NOMO-1 treated with DMSO at 0.1 percent for 48 hours (cell line): ENCODE results near the gene NTSR1.
A peak's percentile ranks its signal among the peaks of the same experiment; 100 is the strongest.

Experiments
- DNase-seq: peaks from one replicate; lab custom pipeline; 2025; ENCODE audit not compliant: unreplicated experiment; lab: John Stamatoyannopoulos, UW

NTSR1 gene

GRCh38 chr20:62780204-62780603 lies 71.6 kb downstream of the NTSR1 start:
- DNase-seq: no peak

DNA sequence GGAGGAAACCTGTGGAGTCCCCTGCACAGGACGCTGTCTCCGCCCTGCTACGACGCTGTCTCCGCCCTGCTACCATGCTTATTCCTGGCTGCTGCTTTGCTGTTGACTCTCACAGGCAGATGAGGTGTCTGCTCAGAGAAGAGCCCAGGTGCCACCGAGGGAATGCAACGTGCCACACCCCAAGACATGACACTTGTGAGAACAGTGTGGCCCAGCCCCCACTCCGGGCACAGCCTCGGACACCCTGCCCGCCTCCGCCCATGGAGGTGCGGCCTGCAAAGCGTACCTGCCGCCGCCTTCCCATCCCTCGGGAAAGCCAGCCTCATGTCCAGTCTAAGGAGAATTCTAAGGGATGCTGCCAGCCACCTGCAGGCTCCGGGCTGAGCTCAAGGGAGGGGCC lies 72.1 kb downstream of the NTSR1 start:
- DNase-seq: no peak

DNA sequence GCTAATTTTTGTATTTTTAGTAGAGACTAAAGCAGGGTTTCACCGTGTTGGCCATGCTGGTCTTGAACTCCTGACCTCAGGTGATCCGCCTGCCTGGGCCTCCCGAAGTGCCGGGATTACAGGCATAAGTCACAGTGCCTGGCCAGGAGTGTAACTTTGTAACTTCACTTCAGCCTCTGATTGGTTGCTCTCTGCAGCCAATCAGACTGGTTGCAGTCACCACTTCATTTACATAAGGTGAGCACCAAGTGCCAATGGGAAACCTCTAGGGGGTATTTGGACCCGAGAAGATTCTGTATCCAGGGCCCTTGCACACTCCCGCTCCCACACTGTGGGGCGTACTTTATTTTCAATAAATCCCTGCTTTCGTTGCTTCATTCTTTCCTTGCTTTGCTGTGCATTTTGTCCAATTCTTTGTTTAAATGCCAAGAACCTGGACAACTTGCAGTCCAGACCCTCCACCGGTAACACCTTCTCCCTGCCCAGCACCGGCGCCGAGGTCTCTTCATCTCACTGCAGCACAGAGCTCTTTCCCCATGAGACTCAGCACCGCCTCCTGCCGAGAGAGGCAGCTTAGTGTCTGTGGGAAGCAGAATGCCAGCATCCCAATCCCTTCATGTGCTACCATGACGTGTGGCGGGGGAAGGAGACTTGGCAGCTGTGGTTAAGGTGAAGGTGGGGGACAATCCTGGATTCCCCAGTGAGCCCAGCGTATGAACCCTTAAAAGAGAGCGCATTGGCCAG lies 73.7 kb downstream of the NTSR1 start:
- DNase-seq: no peak

GRCh38 chr20:62782893-62783278 lies 74.2 kb downstream of the NTSR1 start:
- DNase-seq: no peak

DNA sequence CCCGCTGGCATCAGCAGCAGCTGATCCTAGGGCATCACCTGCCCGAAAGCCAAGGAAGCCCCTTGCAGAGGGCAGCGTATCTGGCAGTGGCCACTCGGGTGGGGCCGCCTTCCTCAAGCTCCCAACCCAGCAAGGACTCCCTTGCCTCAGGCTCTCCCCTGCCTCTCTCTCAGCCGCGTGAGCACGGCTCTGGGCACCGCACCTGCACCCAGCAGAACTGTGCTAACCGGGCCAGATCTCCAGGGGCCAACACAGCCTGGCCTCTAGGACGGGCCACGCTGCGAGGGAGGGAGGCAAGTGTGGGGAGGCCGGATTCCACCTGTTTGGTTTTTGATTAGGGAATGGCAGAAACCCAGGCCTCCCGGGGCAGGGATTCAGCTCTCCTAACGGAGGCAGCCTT lies 75.9 kb downstream of the NTSR1 start:
- DNase-seq: no peak

DNA sequence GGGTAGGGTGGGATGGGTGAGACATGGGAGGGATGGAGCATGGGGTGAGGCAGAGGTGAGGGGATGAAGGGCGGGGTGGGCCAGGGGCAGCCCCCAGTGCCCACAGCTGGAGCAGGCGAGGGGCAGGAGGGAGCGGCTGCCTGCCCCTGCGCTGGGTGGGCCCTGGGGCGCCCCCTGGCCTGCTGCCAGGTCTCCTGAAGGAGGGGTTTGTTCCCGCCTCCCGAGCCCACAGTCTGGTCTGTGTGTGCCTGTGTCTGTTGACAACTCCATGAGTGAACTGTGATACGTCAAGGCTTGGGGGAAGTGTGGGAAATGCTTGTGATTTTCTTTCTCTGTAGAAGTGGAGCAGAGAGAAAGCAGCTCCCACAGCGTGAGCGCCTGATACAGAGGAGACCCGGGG lies 76.8 kb downstream of the NTSR1 start:
- no peak for DNase-seq

DNA sequence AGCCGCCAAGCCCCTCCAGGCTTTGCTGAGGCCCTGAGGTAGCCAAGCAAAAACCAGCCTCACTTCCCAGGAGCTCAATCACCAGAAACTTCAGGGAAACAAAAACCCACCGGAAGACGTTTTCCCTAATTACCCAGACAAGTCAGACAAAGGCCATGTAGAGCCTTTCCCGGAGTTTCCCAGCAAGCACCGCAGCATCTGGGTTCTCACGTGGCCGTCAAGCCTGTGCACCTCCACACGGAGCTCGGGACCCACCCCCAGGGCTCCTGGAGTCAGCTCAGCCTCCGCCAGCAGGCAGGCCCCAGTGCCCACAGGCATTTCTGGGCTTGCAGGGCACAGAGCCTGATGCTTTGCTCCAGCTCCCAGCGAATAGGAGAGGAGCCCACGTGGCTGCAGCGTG lies 77.5 kb downstream of the NTSR1 start:
- DNase-seq: no peak

DNA sequence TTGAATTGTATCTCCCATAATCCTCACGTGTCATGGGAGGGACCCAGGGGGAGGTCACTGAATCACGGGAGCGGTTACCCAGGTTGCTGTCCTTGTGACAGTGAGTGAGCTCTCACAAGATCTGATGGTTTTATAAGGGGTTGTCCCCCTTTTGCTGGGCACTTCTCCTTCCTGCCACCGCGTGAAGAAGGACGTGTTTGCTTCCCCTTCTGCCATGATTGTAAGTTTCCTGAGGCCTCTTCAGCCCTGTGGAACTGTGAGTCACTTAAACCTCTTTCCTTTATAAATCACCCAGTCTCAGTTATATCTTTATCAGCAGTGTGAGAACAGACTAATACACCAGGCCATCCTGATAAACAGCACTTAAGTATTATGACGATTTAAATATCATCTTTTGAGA lies 78.7 kb downstream of the NTSR1 start:
- no peak for DNase-seq

DNA sequence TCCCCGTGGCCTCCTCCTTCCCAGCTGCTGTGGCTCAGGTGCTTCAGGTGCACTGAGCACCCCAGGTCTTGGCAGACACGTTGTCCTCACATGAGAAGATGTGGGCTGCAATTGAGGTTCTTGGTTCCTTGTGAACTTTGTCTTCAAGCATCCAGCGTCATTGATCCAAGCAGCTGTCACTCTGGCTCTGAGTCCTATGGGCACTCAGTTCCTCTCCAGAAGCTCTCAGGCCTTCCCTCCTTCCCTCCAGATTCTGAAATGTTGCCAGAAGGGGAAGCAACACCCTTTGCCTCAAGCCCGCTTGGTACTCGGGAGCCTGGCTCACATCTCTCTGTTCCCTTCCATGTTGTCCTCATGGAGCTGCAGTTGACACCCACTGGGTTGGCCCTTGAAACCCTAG lies 79.2 kb downstream of the NTSR1 start:
- no peak for DNase-seq

DNA sequence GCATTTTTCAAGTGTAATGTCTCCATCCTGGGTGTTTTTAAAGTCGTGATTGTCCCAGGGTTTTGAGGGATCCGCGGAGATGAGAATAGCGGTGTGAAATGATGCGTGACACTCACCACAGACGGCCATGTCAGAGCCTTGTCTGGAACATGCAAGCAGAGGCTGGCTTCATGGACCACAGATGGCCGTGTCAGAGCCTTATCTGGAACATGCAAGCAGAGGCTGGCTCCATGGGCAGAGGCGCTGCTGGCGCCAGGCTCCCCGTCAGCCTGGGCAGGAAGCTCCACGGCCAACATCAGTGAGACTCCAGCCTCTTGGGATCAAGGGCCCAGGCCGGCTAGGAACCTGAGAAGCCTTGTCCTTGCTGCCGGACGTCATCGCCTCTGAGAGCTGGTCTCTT lies 80.0 kb downstream of the NTSR1 start:
- no peak for DNase-seq

GRCh38 chr20:62790075-62790474 lies 81.4 kb downstream of the NTSR1 start:
- no peak for DNase-seq

DNA sequence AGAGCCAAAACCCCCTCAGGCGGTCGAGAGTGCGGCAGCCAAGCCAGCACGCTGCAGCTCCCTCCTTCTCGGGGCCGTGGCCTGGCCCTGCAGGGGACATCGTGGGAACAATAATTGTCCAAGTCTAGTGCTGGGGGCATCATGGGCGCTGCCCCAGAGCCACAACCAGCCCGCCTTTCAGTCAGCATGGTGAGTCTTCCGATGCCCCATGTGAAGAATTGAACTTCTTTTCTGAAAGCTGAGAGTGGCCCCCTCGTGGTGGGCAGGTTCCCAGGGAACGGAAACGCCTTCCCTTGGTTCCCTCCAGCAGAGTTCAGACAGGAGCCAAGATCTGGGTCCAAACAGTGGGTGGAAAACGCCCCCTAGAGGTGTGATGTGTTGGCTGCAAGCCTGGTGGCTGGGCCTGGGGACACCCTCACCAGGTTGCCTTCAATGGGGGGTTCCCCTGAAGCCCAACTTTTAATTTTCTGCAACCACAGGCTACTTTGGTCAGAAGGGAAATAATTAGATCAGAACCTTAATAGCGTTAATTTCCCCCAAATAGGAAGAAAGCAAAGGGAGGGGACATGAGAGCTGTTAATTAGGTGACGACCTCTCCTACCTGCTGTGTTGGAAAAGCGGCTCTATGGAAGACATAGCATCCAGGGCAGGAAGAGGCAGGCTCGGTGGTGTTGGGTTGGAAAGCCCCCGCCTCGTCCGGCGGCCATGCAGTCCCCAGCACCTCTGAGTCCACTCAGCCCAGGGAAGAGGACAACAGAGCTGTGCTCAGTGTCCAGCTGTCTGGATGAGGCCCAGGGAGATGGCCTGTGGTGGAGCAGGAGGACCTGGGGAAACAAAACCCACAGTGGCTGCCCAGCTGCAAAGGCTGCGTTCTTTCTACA lies 82.9 kb downstream of the NTSR1 start:
- peak; percentile 93 for DNase-seq

DNA sequence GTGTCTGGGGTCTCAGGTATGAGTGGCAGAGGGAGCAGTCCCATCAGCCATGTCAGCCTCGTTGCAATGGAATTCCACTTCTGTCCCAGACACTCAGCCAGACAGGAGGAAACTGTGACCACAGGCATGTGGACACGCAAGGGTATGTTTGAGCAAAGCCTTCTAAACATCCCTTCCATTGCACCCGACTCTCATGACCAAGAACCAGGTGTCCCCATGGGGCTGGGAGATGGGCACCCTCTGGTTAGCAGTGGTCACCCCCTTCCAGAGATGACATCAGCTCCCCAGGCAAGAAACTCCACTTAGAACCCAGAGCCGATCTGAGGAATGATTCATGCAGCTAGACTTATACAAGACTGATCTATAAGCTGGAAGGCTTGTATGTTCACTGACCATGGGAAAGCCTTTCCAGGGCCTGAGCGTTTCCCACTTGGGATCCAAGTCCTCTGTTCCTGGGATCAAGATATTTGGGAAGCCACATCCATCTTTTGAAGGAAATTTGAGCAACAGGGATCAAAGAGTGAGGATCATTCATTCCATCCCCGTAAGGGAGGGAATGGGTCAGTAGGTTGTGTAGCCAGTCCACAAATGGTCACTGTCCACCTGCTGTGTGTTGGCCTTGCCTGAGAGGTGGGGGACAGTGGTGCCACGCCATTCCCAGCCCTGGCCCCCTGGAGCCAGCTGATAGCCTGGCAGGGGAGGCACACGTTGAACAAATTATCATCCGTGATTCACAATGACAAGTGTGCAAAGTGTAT lies 83.7 kb downstream of the NTSR1 start:
- no peak for DNase-seq

DNA sequence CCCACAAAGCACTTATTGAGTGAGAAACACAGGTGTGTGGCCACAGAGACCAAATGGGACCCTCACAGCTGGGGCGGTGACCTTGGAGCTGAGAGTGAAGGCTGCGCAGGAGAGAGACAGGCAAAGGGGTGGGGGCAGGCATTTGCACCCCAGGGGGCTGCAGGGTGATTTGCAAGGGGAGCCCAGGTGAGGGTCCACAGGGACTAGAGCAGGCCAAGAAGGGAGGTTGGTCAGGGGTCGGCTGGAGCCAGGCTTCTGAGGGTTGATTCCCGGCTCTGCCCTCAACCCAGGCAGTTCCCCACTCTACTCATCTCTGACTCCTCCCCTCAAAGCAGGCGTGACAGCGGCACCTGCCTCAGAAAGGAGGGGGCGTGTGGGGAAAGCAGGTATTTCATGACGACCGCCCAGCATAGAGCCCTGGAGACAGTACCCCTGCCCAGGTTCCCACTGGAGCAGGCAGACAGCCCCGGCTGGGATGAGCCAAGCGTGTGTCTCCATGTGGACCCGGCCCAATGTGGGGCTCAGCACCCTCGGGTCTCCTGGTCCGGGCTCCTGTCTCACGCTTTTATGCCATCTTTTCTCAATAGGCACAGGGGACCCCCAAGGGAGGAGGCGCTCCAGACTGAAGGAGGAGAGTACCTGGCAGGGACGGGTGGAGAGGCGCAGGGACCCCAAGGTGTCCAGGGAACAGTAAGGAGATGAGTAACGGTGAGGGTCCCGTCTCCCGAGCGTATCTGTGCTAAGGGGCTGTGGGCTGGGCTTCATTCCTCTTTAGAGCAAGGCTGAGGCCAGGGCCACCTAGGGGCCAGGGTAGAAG lies 84.5 kb downstream of the NTSR1 start:
- no peak for DNase-seq

- DNase-seq: no peak
These were observed 85.0 kb downstream of the NTSR1 start for GRCh38 chr20:62793757-62794006.

- peak; percentile 87 for DNase-seq
These were observed 85.5 kb downstream of the NTSR1 start for GRCh38 chr20:62794007-62794724.

DNA sequence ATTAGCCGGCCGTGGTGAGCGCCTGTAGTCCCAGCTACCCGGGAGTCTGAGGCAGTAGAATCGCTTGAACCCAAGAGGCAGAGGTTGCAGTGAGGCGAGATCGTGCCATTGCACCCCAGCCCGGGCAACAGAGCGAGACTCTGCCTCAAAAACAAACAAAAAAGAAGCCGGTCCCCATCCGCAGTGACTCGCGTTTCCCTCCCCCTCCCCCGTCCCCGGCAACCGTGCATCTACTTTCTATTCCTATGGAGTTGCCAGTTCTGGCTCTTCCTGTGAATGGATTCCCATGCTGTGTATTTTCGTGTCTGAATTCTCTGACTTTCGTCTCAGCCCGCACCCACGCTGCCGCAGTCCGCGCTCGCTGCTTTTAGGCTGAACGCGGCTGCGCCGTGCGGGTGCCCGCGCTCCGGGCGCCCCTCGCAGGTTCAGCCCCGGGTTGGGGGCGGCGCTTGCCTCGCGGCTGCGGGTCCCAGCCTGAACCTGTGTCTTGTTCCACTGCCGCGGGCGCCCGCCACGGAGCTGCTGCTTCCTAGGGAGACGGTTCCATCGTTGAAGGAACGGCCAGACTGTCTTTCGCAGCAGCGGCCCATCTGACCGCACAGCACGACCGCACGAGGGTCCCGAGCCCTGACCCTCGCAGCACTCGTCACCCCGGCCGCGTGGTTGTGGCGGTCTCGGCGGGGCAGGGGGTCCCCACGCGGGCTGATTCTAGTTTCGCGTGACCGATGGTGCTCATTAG lies 86.6 kb downstream of the NTSR1 start:
- DNase-seq: no peak

- DNase-seq: no peak
These were observed 88.3 kb downstream of the NTSR1 start for GRCh38 chr20:62796699-62797491.
